SJSA1 (cell line): ENCODE data around the gene LRRC75A. TPM values are rescaled to one million over a fixed set of nuclear protein-coding genes. Genes with fewer than 3 reads are reported as not detected.
"Not testable (repeated sequence)": the region's sequence is repeated elsewhere in the genome, so short reads cannot be mapped to it uniquely, and the experiment has no call there.

ENCODE experiments used
- DNase-seq, 2 experiments: peaks; one replicate each; pipeline ENCODE4 v3.0.0-alpha.2; 2015 to 2020; ENCODE audit warnings: low spot score in 2 of 2, low read depth in 1 of 2
- H3K27ac ChIP-seq: fragments of 250-450 bp; sonication (Bioruptor Pico); 2 replicates; pipeline ENCODE4 v1.5.1; 2020; ENCODE audit warnings: mild to moderate bottlenecking, moderate library complexity
- H3K27me3 ChIP-seq: fragments of 250-450 bp; sonication (Bioruptor Pico); replicated peaks from 2 replicates; pipeline ENCODE4 v1.5.1; 2020; ENCODE audit warnings: mild to moderate bottlenecking, moderate library complexity
- H3K36me3 ChIP-seq: fragments of 250-450 bp; sonication (Bioruptor Pico); 2 replicates; pipeline ENCODE4 v1.5.1; 2020; ENCODE audit warnings: mild to moderate bottlenecking
- H3K4me1 ChIP-seq: fragments of 250-450 bp; sonication (Bioruptor Pico); replicated peaks from 2 replicates; pipeline ENCODE4 v1.6.1; 2021; ENCODE audit warnings: mild to moderate bottlenecking
- H3K4me3 ChIP-seq: fragments of 250-450 bp; sonication (Bioruptor Pico); 2 replicates; pipeline ENCODE4 v1.5.1; 2020; ENCODE audit warnings: mild to moderate bottlenecking
- H3K9me3 ChIP-seq: fragments of 250-450 bp; sonication (Bioruptor Pico); replicated peaks from 2 replicates; pipeline ENCODE4 v1.5.1; 2020; ENCODE audit warnings: mild to moderate bottlenecking
- total RNA-seq: library from RNA; depleted of rRNA; stranded (reverse); fragments of >200 nt; shearing (Covaris generic); gene quantifications from 2 replicates; pipeline ENCODE4 v1.2.3, GENCODE V29; 2014; rRNA removed

The LRRC75A gene
- total RNA-seq, 1 experiment from 2014 or later, result 0.39 TPM

GRCh38 chr17:16392491-16392890 lies 99.5 kb downstream of the LRRC75A start:
- H3K4me3 ChIP-seq, H3K27ac ChIP-seq, H3K36me3 ChIP-seq, H3K9me3 ChIP-seq, H3K4me1 ChIP-seq, DNase-seq, H3K27me3 ChIP-seq: not testable (repeated sequence)

Other genes with a start within 250 kb of the LRRC75A start
- gene CENPV, start 138.7 kb downstream of the LRRC75A start, total RNA-seq, result 48.3 and 66.0 TPM in 2 replicates
- gene UBB, start 111.1 kb downstream of the LRRC75A start, total RNA-seq, result 1,919 and 2,989 TPM in 2 replicates
- gene TRPV2, start 76.6 kb downstream of the LRRC75A start, total RNA-seq, result 0.47 TPM in 1 of 2 replicates, not detected in the other
- gene ZNF287, start 77.0 kb upstream of the LRRC75A start, total RNA-seq, result 4.5 and 6.4 TPM in 2 replicates
- gene ZNF624, start 161.7 kb upstream of the LRRC75A start, total RNA-seq, result 1.3 and 3.9 TPM in 2 replicates
- gene CCDC144A, start 198.0 kb upstream of the LRRC75A start, total RNA-seq, result 0.61 TPM in 1 of 2 replicates, not detected in the other